ENCODE results near the gene C10orf62.

GRCh38 chr10:97611473-97611872 lies 22.0 kb downstream of the C10orf62 start:
- TF ChIP-seq CTCF (optimal IDR thresholded peaks at IDR 0.05 in 1 of 3, IDR thresholded peaks at IDR 0.05 in 1 of 3, conservative IDR thresholded peaks at IDR 0.05 in 1 of 3; ENCODE audit: extremely low read depth in 1 of 3, insufficient read depth in 2 of 3, low read length in 3 of 3), result no peak
- TF ChIP-seq EZH2 (IDR thresholded peaks at IDR 0.05; ENCODE audit: low read length), result no peak

All from keratinocyte (primary cell).